Measurements from ENCODE around the gene PLA2G2E. TPM values are rescaled to one million over a fixed set of nuclear protein-coding genes. Genes with fewer than 3 reads are reported as not detected.
"Not testable (repeated sequence)": the region's sequence is repeated elsewhere in the genome, so short reads cannot be mapped to it uniquely, and the experiment has no call there.

The PLA2G2E gene
- total RNA-seq, 1 experiment from 2014 or later, result 0.41 TPM

GRCh38 chr1:19882111-19883071 is 41.0 kb downstream of the PLA2G2E start, which contains the start of gene OTUD3:
TSS of gene OTUD3 (plus strand) at chr1:19882395. CDS start at chr1:19882514, 119 bp downstream.
- ChIA-PET POLR2A (interaction anchor here (0.6 kb wide), 3 partner anchors 479 to 833 kb away, joined by 4 to 7 read pairs (median 6); no protein-coding TSS in a partner anchor), CTCF (interaction anchor here (0.6 to 2.3 kb wide), 8 partner anchors 8 to 269 kb away, joined by 3 to 10 read pairs (median 4); partner anchors contain the start of gene RNF186)
- Histone ChIP-seq H3K9me3 (no peaks in the 10 kb centered on the region), H3K27me3 (replicated peaks; ENCODE audit: control insufficient read depth, insufficient read depth, low read length) (no peaks in the 10 kb centered on the region), H3K4me3 (ENCODE audit: low read depth, low read length) (peak within 1 kb of the TSS; percentile 81), H3K4me1 (0 out of 2 replicates have a peak, but pooled peaks cover 5% of the 10 kb centered on the region), H3K36me3 (ENCODE audit: control insufficient read depth, insufficient read depth, low read length) (no peaks in the 10 kb centered on the region)
- intact Hi-C loops (cut with micrococcal nuclease; ENCODE audit: unreplicated experiment), result no loop called here
- H3K9me3 Mint-ChIP-seq (ENCODE audit: unreplicated experiment), result no peaks in the 10 kb centered on the region
- peak within 1 kb of the TSS; percentile 70 for H3K4me3 Mint-ChIP-seq (ENCODE audit: unreplicated experiment)
- no peaks in the 10 kb centered on the region for H3K36me3 Mint-ChIP-seq (ENCODE audit: insufficient read depth, unreplicated experiment)
- peak; percentile 73 to 80 for TF ChIP-seq CTCF (IDR thresholded peaks at IDR 0.05; ENCODE audit: insufficient read depth in 1 of 2, low read depth in 1 of 2, low read length in 1 of 2, severe bottlenecking in 1 of 2, unreplicated experiment in 1 of 2)
- DNase-seq, result peak; percentile 94
- no TSS peak for BruUV-seq (replicated peaks)
- H3K4me1 Mint-ChIP-seq (ENCODE audit: low read depth, unreplicated experiment), result peaks cover 12% of the 10 kb centered on the region
- peak within 1 kb of the TSS; percentile 9 for H3K27ac Mint-ChIP-seq (ENCODE audit: unreplicated experiment)
- no peaks in the 10 kb centered on the region for H3K27me3 Mint-ChIP-seq (ENCODE audit: insufficient read depth, unreplicated experiment)

DNA sequence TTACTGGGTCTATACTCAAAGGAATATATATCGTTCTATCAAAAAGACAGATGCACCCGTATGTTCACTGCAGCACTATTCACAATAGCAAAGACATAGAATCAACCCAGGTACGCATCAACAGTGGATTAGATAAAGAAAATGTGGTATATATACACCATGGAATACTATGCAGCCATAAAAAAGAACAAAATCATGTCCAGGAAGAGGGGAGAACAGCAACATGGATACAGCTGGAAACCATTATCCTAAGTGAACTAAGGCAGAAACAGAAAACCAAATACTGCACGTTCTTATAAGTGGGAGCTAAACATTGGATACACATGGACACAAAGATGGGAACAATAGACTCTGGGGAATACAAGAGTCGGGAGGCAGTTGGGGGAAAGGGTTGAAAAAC is 42.6 kb downstream of the PLA2G2E start:
- peaks cover 12% of the 10 kb centered on the region for H3K4me1 Mint-ChIP-seq (ENCODE audit: low read depth, unreplicated experiment)
- DNase-seq; H3K27me3 ChIP-seq (replicated peaks; ENCODE audit: control insufficient read depth, insufficient read depth, low read length); BruUV-seq (replicated peaks); H3K27me3 Mint-ChIP-seq (ENCODE audit: insufficient read depth, unreplicated experiment); H3K9me3 ChIP-seq; H3K9me3 Mint-ChIP-seq (ENCODE audit: unreplicated experiment); H3K36me3 ChIP-seq (ENCODE audit: control insufficient read depth, insufficient read depth, low read length); H3K27ac Mint-ChIP-seq (ENCODE audit: unreplicated experiment); H3K4me3 Mint-ChIP-seq (ENCODE audit: unreplicated experiment); POLR2A ChIA-PET; CTCF ChIA-PET; H3K4me1 ChIP-seq; H3K36me3 Mint-ChIP-seq (ENCODE audit: insufficient read depth, unreplicated experiment); intact Hi-C loops (cut with micrococcal nuclease; ENCODE audit: unreplicated experiment); H3K4me3 ChIP-seq (ENCODE audit: low read depth, low read length): not testable (repeated sequence)

GRCh38 chr1:19879661-19880060 is 43.8 kb downstream of the PLA2G2E start:
- Mint-ChIP-seq H3K9me3 (ENCODE audit: unreplicated experiment) (no peaks in the 10 kb centered on the region), H3K27ac (ENCODE audit: unreplicated experiment) (no peak overlapping the region), H3K4me3 (ENCODE audit: unreplicated experiment) (no peak overlapping the region), H3K36me3 (ENCODE audit: insufficient read depth, unreplicated experiment) (no peaks in the 10 kb centered on the region), H3K27me3 (ENCODE audit: insufficient read depth, unreplicated experiment) (no peaks in the 10 kb centered on the region), H3K4me1 (ENCODE audit: low read depth, unreplicated experiment) (peaks cover 12% of the 10 kb centered on the region)
- TF ChIP-seq CTCF (IDR thresholded peaks at IDR 0.05; ENCODE audit: insufficient read depth in 1 of 2, low read depth in 1 of 2, low read length in 1 of 2, severe bottlenecking in 1 of 2, unreplicated experiment in 1 of 2), result no peak
- no peak for DNase-seq
- H3K36me3 ChIP-seq (ENCODE audit: control insufficient read depth, insufficient read depth, low read length), result no peaks in the 10 kb centered on the region
- intact Hi-C loops (cut with micrococcal nuclease; ENCODE audit: unreplicated experiment), result no loop called here
- no peak overlapping the region for H3K4me3 ChIP-seq (ENCODE audit: low read depth, low read length)
- POLR2A ChIA-PET, result no interaction called here
- no peaks in the 10 kb centered on the region for H3K9me3 ChIP-seq
- no peaks in the 10 kb centered on the region for H3K27me3 ChIP-seq (replicated peaks; ENCODE audit: control insufficient read depth, insufficient read depth, low read length)
- CTCF ChIA-PET, result interaction anchor here (0.6 kb wide), 1 partner anchor 854 kb away, joined by 4 read pairs; no protein-coding TSS in a partner anchor
- 0 out of 2 replicates have a peak, but pooled peaks cover 5% of the 10 kb centered on the region for H3K4me1 ChIP-seq
- BruUV-seq (replicated peaks), result no TSS peak
